Choroid plexus epithelial cell (primary cell): Measurements from ENCODE around the gene DBX2.

ENCODE experiments used
- DNase-seq: peaks from one replicate; pipeline ENCODE4 v3.0.0-alpha.2; 2010; ENCODE audit warnings: low read depth
- H3K4me3 ChIP-seq: 2 replicates; pipeline ENCODE4 v1.5.1; 2011; ENCODE audit warnings: low read depth, mild to moderate bottlenecking, control low read depth, low read length, moderate library complexity
- CTCF ChIP-seq: conservative IDR thresholded peaks from 2 replicates; pipeline ENCODE4 v1.5.1; 2011; ENCODE audit warnings: low read depth, mild to moderate bottlenecking, control low read depth, inconsistent platforms, low read length, moderate library complexity

DBX2 gene

DNA sequence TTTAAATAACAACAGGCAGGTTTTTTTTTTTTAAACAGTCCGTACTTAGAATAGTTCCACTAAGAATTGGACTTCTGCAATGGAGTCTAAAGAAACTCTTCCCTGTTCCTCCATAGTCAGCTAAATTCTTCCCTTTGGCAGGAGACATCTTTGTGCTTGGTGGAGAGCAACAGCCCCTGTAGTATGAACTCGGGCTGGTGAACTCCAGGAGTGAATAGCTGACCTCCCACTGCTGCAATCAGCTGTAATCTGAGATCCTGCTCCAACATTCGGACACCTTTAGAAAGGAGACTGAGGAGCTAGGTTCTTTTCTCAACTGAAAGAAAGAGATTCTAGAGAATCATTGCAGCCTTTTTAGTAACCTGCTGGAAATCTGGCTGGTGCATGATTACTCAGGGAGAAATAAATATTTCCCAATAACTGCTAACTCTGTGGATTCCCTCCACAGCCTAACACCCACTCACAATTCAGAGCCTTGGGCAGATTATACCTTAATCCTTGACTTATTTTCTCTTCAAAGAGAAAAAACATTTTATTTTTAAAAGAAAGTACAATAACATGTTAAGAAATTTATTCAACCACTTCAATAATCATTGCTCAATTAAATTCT lies 25.6 kb upstream of the DBX2 start:
- no peak overlapping the region for H3K4me3 ChIP-seq
- no peak for TF ChIP-seq CTCF
- no peak for DNase-seq

- no peak for TF ChIP-seq CTCF
- DNase-seq: no peak
These were observed 24.8 kb upstream of the DBX2 start for GRCh38 chr12:45075587-45076282.

GRCh38 chr12:45065125-45065626 lies 14.3 kb upstream of the DBX2 start:
- TF ChIP-seq CTCF: no peak
- DNase-seq: no peak
- no peak overlapping the region for H3K4me3 ChIP-seq

More at GRCh38 chr12:45075587-45076282, 24.8 kb upstream of the DBX2 start:
- no peak overlapping the region for H3K4me3 ChIP-seq

DNA sequence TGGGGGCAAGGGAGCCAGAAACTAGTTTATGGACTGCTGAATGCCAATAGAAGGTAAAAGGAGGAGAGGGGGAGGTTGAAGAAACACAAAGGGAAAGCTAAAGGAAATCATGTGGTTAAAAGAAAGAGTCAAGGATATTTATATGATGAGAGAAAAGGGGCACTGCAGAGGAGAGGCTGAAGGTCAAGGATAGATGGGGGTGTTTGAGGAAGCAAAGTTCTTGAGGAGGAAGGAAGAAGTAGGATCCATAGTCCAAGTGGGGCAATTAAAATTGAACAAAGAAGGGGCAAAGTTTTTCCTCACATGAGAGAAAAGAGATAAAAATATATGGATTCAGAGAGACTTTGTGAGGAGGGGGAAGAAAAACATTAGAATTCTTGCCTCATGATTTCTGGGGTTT lies 10.1 kb upstream of the DBX2 start:
- H3K4me3 ChIP-seq: no peak overlapping the region

DNA sequence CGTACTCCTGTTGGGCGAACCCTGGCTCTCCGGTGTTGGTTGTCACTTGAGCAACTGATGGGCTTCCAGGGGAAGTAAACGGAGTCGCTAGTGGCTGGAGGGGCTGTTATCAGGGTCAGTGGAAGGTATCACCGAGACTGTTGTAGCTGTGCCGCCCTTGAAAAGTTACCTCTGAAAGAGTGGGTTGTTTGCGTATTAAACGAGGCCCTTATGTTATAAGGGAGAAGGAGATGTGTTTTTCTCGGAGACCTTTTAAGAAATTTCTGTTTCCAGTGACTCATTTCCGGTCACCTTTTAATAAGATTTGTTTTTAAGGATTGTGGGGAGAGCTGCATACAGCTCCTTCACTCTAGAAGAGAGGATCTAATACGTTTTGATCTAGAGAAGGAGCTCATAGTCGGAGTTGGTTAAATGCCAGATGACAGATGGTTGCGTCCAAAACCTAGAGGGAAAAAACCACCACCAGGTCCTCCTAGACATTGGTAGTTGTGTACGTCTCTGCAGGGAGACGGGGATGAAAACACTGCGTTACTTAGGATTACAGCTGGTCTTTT lies 750 bp upstream of the DBX2 start:
- H3K4me3 ChIP-seq: peak overlapping the region; percentile 44
- TF ChIP-seq CTCF: no peak
- DNase-seq: peak; percentile 13

More for the DNA sequence above, 10.1 kb upstream of the DBX2 start:
- TF ChIP-seq CTCF: no peak
- no peak for DNase-seq

DNA sequence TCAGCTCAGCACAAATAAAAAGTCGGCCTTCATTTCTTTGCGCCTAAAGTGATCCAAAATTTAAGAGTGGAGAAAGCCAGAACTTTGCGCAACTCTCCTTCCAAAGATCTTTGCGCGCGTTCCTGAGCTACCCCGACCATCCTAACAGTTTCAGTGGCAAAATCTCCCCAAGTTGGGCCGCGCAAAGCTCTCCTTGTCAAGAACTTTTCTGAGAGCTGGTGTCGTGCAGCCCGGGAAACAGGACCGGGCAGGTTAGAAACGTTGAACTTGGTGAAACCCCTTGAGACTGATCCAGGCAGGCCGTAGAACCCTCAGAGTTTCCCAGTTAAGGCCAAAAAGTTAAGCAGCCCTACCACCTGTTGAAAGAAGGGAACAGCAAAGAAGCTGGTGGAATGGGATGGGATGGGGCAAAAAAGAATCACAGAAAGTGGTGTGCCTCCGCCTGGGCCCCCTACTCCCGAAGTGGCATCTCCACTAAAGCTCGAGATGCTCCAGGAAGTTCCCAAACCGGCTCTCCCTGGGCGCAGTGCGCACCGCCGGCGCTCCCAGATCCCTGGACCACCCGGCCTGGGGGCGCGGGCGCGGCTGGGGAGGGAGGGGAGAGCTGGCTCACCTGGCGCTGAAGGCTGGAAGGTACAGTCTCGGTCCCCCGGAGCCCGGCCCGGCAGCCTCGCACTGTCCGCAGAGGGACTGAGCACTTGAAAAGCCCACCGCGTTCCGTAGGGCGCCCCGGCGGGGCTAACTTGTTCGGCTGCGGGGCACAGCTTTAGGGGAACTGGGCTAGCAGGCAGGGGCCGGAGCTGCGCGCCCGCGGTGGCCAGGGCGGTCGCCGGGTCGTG lies 768 bp downstream of the DBX2 start:
- no peak overlapping the region for H3K4me3 ChIP-seq
- DNase-seq: no peak
- no peak for TF ChIP-seq CTCF
